GM19438 (cell line): ENCODE data around the gene TM7SF2.
A peak's percentile ranks its signal among the peaks of the same experiment; 100 is the strongest.
"Not testable (repeated sequence)": the region's sequence is repeated elsewhere in the genome, so short reads cannot be mapped to it uniquely, and the experiment has no call there.

Experiments
- ATAC-seq: cut with Tn5 transposase; IDR thresholded peaks from one replicate; pipeline ENCODE4 v1.9.1; 2021; ENCODE audit warnings: low read depth; ENCODE audit not compliant: unreplicated experiment

Gene TM7SF2

DNA sequence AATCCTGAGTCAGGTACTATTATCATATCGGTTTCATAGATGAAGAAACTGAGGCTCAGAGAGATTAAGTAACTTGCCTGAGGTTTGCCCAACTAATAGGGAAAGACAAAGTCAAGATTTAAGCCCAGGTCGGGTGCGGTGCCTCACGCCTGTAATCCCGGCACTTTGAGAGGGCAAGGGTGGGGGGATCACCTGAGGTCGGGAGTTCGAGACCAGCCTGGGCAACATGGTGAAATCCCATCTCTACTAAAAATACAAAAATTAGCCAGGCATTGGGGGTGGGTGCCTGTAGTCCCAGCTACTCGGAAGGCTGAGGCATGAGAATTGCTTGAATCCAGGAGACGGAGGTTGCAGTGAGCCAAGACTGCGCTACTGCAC, 38.4 kb downstream of the TM7SF2 start:
- not testable (repeated sequence) for ATAC-seq

GRCh38 chr11:65150509-65151299, 39.0 kb downstream of the TM7SF2 start:
- ATAC-seq = peak; percentile 63

DNA sequence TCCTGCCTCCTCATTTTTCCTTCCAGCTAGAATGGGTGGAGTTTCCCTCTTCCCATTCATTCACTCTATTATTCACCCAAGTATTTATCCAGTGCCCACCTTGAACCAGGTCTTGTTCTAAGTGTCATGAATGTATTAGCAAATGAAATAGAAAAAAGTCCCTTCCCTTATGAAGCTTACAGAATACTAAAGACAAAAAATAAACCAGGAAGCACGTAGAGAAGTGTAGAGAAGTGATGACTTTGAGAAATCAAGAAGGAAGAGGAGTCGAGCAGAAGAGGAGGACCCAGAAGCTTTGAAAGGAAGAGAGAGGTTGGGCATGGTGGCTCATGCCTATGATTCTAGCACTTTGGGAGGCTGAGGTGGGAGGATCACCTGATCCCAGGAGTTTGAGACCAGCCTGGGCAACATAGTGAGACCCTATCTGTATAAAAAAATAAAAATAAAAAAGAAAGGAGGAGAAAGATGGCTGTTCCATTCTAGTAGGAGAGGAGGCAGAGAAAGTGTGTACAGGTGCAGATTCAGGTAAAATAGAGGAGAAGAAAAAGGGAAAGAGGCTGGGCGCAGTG, 39.7 kb downstream of the TM7SF2 start:
- no peak for ATAC-seq

DNA sequence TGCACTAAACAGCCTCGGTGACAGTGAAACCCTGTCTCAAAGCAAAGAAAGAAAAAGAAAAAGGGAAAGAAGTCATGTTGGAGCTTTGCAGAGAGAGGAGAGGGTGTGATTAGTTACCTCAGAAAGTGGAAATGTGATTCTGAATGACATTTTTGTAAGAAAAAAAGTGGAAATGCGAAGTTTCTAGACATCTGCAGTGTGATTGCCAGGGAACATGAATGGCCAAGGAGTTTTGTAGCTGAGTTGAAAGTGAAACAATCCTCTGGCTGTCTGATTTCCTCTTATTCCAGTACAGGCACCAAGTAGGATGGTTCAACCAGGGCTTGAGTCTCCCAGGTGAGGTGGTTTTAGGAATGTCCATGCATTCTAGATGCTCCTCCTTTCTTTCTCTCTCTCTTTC, 40.5 kb downstream of the TM7SF2 start:
- ATAC-seq = no peak

DNA sequence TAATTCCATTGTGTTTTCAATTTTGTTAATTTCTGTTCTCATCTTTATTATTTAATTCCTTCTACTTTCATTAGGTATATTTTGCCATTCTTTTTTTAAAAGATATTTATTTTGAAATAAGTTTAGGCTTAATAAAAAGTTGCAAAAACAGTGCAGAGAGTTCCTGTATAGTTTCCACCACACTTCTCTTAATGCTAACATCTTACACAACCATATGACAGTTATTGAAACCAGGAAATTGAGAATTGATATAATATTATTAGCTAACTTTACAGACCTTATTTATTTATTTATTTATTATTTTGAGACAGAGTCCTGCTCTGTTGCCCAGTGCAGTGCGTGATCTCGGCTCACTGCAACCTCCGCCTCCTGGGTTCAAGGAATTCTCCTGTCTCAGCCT, 44.6 kb downstream of the TM7SF2 start:
- ATAC-seq = no peak

GRCh38 chr11:65156926-65157325, 45.3 kb downstream of the TM7SF2 start:
- no peak for ATAC-seq

- ATAC-seq = no peak
These were observed 45.7 kb downstream of the TM7SF2 start for GRCh38 chr11:65157336-65157735.

GRCh38 chr11:65159012-65159411, 47.3 kb downstream of the TM7SF2 start:
- ATAC-seq = peak; percentile 64

DNA sequence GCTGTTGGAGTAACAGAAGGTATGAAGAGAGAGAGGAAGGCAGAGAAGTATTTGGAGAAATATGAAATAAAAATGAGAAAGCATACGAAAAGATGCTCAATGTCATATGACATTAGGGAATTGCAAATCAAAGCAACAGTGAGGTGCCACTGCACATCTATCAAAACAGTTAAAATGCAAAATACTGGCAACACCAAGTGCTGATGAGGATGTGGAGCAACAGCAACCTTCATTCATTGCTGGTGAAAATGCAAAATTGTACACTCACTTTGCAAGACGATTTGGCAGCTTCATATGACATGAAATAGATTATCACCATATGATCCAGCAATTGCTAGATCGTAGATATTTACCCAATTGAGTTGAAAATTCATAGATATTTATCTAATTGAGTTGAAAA, 49.0 kb downstream of the TM7SF2 start:
- ATAC-seq = no peak

GRCh38 chr11:65163684-65164083, 52.0 kb downstream of the TM7SF2 start:
- ATAC-seq = no peak
